ENCODE measurements around the gene IRF5.
A peak's percentile ranks its signal among the peaks of the same experiment; 100 is the strongest.

The IRF5 gene

DNA sequence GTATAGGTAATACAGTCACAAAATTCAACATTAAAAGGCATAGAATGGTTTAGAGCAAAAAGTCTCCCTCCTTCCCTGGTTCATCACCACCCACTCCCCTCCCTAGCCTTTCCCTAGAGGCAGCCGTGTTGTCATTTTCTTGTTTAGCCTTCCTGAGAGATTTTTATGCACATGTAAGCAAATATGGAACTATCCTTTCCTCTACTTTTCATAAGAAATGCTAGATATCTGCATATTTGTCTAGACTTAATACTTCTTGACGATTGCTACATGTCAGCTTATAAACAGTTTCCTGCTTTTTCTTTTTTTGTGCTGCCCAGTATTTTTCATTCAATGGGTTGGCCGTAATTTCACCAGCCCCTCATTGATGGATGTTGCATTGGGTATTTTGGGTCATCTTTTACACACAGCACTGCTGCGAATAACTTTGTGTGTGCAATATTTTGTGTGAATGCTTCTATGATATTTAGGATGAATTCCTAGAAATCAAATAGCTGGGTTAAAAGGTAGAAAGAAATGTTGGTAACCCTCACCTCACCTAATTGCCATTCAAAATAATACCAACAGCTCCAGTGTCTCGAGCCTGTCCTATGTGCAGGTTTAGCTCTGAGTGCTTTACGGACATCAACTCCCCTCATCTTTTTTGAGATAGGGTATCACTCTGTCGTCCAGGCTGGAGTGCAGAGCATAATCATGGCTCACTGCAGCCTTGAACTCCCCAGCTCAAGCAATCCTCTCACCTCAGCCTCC lies 6.9 kb downstream of the IRF5 start:
- Histone ChIP-seq H3K4me1 (ENCODE audit: insufficient read depth, low read length, poor library complexity, severe bottlenecking) (peaks cover 35% of the 10 kb centered on the region), H3K36me3 (ENCODE audit: insufficient read depth, low read length) (peaks cover 59% of the 10 kb centered on the region; the same call in 1 of the 2 replicates), H3F3A (ENCODE audit: low read depth) (peaks cover 7% of the 10 kb centered on the region; the same call in 1 of the 2 replicates), H3K9me3 (ENCODE audit: insufficient read depth, low read depth, low read length) (no peaks in the 10 kb centered on the region), H3K9me2 (replicated peaks; ENCODE audit: low read depth, low read length) (no peaks in the 10 kb centered on the region), H3K4me2 (ENCODE audit: low read depth, low read length, poor library complexity, severe bottlenecking) (peak overlapping the region; percentile 60), H3K79me2 (ENCODE audit: insufficient read depth, low read length) (peaks cover 58% of the 10 kb centered on the region), H3K27me3 (ENCODE audit: insufficient read depth, low read length, poor library complexity, severe bottlenecking) (no peaks in the 10 kb centered on the region), H4K20me1 (ENCODE audit: insufficient read depth, low read length, poor library complexity, severe bottlenecking) (peaks cover 11% of the 10 kb centered on the region), H3K4me3 (ENCODE audit: low read length, poor library complexity, severe bottlenecking) (peak overlapping the region; percentile 47), H3K9ac (ENCODE audit: low read depth, low read length, poor library complexity, severe bottlenecking) (peak overlapping the region; percentile 47), H2AFZ (ENCODE audit: low read length) (no peak overlapping the region)
- TF ChIP-seq EZH2phosphoT487 (IDR thresholded peaks at IDR 0.05; ENCODE audit: borderline replicate concordance) (no peak), CTCF (conservative IDR thresholded peaks at IDR 0.05; ENCODE audit: low read length) (no peak)

- Histone ChIP-seq H3K36me3 (ENCODE audit: insufficient read depth, low read length) (peaks cover 70% of the 10 kb centered on the region; the same call in 1 of the 2 replicates), H3K79me2 (ENCODE audit: insufficient read depth, low read length) (peaks cover 56% of the 10 kb centered on the region)
Measured at GRCh38 chr7:128945668-128946366, 8.1 kb downstream of the IRF5 start.

More at GRCh38 chr7:128945668-128946366, 8.1 kb downstream of the IRF5 start:
- Histone ChIP-seq H3K9me3 (ENCODE audit: insufficient read depth, low read depth, low read length) (no peaks in the 10 kb centered on the region), H3K9ac (ENCODE audit: low read depth, low read length, poor library complexity, severe bottlenecking) (no peak overlapping the region), H3K27me3 (ENCODE audit: insufficient read depth, low read length, poor library complexity, severe bottlenecking) (no peaks in the 10 kb centered on the region), H3F3A (ENCODE audit: low read depth) (peaks cover 4% of the 10 kb centered on the region; the same call in 1 of the 2 replicates), H3K9me2 (replicated peaks; ENCODE audit: low read depth, low read length) (no peaks in the 10 kb centered on the region), H4K20me1 (ENCODE audit: insufficient read depth, low read length, poor library complexity, severe bottlenecking) (peaks cover 11% of the 10 kb centered on the region), H3K4me2 (ENCODE audit: low read depth, low read length, poor library complexity, severe bottlenecking) (no peak overlapping the region), H2AFZ (ENCODE audit: low read length) (no peak overlapping the region), H3K4me1 (ENCODE audit: insufficient read depth, low read length, poor library complexity, severe bottlenecking) (peaks cover 32% of the 10 kb centered on the region), H3K4me3 (ENCODE audit: low read length, poor library complexity, severe bottlenecking) (no peak overlapping the region)
- TF ChIP-seq CTCF (conservative IDR thresholded peaks at IDR 0.05; ENCODE audit: low read length) = no peak
- no peak for TF ChIP-seq EZH2phosphoT487 (IDR thresholded peaks at IDR 0.05; ENCODE audit: borderline replicate concordance)
